K562 (cell line): ENCODE data around the gene P2RX1. TPM values are rescaled to one million over a fixed set of nuclear protein-coding genes. Genes with fewer than 3 reads are reported as not detected.

ENCODE experiments used
- ARID4B ChIP-seq: sonication (generic); formaldehyde crosslinking; IDR thresholded peaks from 2 replicates; pipeline ENCODE4 v1.8.0; 2022; ENCODE audit warnings: mild to moderate bottlenecking, missing genetic modification reagents
- ILF3 ChIP-seq: fragments of 450-650 bp; IDR thresholded peaks from 2 replicates; pipeline ENCODE4 v1.6.1; 2018; ENCODE audit warnings: antibody characterized with exemption, mild to moderate bottlenecking, moderate library complexity, borderline replicate concordance
- SMARCB1 ChIP-seq: IDR thresholded peaks from 2 replicates; pipeline ENCODE4 v1.6.1; 2011; ENCODE audit warnings: improper control_type of control experiment, low read depth; ENCODE audit not compliant: insufficient read length
- ZKSCAN3 ChIP-seq: fragments of 250-450 bp; sonication (Bioruptor Pico); IDR thresholded peaks from 2 replicates; pipeline ENCODE4 v1.4.0; 2020
- ZNF407 ChIP-seq: fragments of 450-650 bp; IDR thresholded peaks from 2 replicates; pipeline ENCODE4 v1.6.1; 2016; ENCODE audit warnings: low read depth
- polyA plus RNA-seq, 8 experiments: library from polyadenylated mRNA; depleted of rRNA in 4 of 8; stranded (reverse) in 5 of 8; unstranded in 3 of 8; fragments of >200 nt; fragmentation: Nextera tagmentation in 2 of 8; fragmentation: Illumina TruSeq in 1 of 8; extraction: Ambion mirVana in 2 of 8; extraction: Trizol in 1 of 8; gene quantifications; 2 replicates each; pipeline versions ENCODE4 v1.2.1 to v1.2.3, GENCODE V29; 2011 to 2014; ENCODE audit warnings: inconsistent platforms in 1 of 8, missing spikeins in 1 of 8
- total RNA-seq, 7 experiments: library from RNA; depleted of rRNA in 6 of 7; stranded (reverse); fragments of >200 nt in 6 of 7; fragmentation: Illumina TruSeq in 2 of 7; extraction: Trizol in 2 of 7; gene quantifications; 2 replicates each; pipeline versions ENCODE4 v1.2.1 to v1.2.3, GENCODE V29; 2011 to 2021; ENCODE audit warnings: low replicate concordance in 1 of 7
- TF ChIP-seq, protein P1 (sequence below): sonication (generic); formaldehyde crosslinking; IDR thresholded peaks from 2 replicates; pipeline ENCODE4 v1.8.0; 2023; ENCODE audit warnings: missing genetic modification reagents, mild to moderate bottlenecking, borderline replicate concordance

Gene P2RX1
- total and polyA plus RNA-seq, 9 of the 15 experiments (the other 6 are each of a cell fraction or from before 2014, with no cell fraction given): 0.27 to 20.3 (median 10.3) TPM

DNA sequence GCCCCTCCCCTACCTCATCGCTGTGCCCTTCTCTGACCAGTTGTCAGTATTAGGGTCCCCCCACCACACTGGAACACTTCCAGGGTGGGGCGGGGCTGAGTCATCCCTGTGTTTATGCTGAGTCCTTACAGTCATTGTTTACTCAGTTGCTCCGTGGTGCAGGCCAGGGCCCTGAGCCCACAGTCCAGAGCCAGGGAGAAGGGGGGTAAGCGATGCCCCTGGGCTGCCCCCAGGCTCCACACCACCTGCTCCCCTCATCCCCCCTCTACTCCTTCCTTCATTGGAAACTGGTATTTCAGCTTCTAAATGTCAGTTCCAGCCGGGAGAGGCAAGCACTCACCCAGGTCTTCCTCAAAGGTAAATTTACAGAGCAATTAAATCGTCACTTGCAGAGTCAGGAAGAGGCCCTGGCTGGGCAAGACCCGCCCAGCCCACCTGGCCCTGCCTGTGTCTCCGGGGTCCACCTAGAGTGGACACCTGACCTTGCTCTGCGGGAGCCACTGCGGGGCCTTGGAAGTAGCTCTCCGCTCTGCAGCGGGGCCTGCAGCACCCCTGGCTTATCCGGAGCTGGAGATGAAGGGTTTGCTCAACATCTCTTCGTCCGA lies 43.1 kb upstream of the P2RX1 start (continued):
- TF ChIP-seq ZNF407: no peak
- no peak for TF ChIP-seq ZKSCAN3 (CRISPR knock-in tag)
- TF ChIP-seq SMARCB1: no peak
- TF ChIP-seq ILF3: no peak
- TF ChIP-seq, protein P1, sequence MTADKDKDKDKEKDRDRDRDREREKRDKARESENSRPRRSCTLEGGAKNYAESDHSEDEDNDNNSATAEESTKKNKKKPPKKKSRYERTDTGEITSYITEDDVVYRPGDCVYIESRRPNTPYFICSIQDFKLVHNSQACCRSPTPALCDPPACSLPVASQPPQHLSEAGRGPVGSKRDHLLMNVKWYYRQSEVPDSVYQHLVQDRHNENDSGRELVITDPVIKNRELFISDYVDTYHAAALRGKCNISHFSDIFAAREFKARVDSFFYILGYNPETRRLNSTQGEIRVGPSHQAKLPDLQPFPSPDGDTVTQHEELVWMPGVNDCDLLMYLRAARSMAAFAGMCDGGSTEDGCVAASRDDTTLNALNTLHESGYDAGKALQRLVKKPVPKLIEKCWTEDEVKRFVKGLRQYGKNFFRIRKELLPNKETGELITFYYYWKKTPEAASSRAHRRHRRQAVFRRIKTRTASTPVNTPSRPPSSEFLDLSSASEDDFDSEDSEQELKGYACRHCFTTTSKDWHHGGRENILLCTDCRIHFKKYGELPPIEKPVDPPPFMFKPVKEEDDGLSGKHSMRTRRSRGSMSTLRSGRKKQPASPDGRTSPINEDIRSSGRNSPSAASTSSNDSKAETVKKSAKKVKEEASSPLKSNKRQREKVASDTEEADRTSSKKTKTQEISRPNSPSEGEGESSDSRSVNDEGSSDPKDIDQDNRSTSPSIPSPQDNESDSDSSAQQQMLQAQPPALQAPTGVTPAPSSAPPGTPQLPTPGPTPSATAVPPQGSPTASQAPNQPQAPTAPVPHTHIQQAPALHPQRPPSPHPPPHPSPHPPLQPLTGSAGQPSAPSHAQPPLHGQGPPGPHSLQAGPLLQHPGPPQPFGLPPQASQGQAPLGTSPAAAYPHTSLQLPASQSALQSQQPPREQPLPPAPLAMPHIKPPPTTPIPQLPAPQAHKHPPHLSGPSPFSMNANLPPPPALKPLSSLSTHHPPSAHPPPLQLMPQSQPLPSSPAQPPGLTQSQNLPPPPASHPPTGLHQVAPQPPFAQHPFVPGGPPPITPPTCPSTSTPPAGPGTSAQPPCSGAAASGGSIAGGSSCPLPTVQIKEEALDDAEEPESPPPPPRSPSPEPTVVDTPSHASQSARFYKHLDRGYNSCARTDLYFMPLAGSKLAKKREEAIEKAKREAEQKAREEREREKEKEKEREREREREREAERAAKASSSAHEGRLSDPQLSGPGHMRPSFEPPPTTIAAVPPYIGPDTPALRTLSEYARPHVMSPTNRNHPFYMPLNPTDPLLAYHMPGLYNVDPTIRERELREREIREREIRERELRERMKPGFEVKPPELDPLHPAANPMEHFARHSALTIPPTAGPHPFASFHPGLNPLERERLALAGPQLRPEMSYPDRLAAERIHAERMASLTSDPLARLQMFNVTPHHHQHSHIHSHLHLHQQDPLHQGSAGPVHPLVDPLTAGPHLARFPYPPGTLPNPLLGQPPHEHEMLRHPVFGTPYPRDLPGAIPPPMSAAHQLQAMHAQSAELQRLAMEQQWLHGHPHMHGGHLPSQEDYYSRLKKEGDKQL (CRISPR knock-in tag): no peak
- TF ChIP-seq ARID4B (CRISPR knock-in tag): no peak
